GM20431 (cell line): ENCODE measurements around the gene PRDM13.
"Not testable (repeated sequence)": the region's sequence is repeated elsewhere in the genome, so short reads cannot be mapped to it uniquely, and the experiment has no call there.

Experiments used
- in situ Hi-C: fragments of 300-500 bp; cut with MseI, MboI; formaldehyde crosslinking; loops from one replicate; pipeline ENCODE4 v1.15.0; 2020; ENCODE audit warnings: low sequenced_read_pairs; ENCODE audit not compliant: unreplicated experiment

PRDM13 gene

GRCh38 chr6:99606656-99607415 is at the start of gene PRDM13:
TSS of gene PRDM13 (plus strand) at chr6:99606833. CDS start at chr6:99607035, 202 bp downstream.
- in situ Hi-C loops: no loop called here

GRCh38 chr6:99559057-99559456 is 47.6 kb upstream of the PRDM13 start:
- in situ Hi-C loops: no loop called here

GRCh38 chr6:99560668-99561067 is 46.0 kb upstream of the PRDM13 start:
- in situ Hi-C loops: no loop called here

- in situ Hi-C loops: no loop called here
Measured at GRCh38 chr6:99563056-99563723, 43.4 kb upstream of the PRDM13 start.

DNA sequence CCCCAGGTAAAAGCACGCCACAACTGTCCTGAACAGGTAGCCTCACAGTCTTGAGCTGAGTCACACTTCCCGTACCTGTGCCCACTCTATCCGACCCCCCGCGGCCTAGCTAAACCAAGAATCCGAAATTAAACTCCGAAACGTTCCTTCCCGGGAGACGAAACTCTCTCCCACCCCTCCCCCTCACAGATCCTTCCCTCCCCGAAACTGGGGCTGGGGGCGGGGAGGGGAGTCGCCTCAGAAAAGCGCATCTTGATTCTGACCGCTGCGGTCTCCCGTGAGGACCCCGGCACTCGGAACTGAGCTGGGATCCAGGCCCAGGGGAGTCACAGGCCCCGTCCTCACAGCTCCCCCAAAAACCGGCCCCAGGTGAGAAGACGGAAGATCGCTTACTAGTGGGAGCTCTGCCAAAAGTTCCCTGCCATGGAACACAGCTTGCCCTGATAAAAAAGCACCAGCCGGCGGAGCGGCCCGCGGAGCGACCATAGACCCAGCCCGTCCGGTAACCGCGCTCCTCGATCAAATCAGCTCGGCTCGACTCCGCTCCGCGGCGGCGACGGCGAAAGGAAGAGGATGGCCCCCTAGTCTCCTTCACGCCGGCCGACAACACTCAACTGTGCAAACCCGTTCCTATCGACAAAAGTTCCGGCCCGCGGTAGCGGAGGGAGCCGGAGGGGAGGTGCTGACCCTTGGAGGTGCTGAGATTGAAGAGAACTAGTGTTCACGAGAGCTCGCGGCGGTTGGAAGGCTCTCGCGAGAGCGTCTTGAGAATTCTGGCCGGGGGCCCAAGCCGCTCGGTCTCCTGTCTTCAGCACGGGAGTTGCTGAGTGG is 38.3 kb upstream of the PRDM13 start, which contains the start of gene CCNC:
CCNC (minus strand) TSS at position 558 of the 831 bp plus-strand sequence; CDS start at position 425, 133 bp downstream.
- in situ Hi-C loops: no loop called here

DNA sequence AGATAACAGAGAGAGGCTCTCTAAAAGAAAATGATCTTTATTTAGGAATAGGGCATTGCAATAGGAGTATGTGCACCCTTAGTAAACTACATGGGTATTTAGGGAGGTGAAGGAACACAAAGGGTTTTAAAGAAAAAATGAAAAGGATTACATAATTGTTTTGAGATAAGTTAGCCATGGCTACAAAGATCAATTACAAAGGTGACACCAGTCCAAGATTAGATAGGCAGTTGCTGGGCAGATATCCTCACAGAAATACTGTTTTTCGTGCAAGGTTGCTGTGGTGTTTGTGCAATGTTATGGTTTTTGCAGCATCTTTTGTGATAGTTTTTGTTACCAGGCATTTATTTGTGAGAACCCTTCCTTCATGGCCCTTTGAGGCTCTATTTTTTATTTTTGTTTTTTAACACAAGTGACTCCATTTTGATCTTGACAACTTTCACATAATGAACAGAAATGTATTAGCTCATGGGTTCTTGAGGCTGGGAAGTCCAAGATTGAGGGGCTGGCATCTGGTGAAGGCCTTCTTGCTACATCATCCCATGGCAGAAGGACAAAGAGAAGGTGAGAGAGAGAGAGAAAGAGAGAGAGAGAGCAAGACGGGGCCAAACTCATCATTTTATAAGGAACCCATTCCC is 32.5 kb upstream of the PRDM13 start:
- in situ Hi-C loops: no loop called here

GRCh38 chr6:99575544-99576227 is 30.9 kb upstream of the PRDM13 start:
- in situ Hi-C loops: no loop called here

- in situ Hi-C loops: no loop called here
Measured at GRCh38 chr6:99579781-99580180, 26.9 kb upstream of the PRDM13 start.

DNA sequence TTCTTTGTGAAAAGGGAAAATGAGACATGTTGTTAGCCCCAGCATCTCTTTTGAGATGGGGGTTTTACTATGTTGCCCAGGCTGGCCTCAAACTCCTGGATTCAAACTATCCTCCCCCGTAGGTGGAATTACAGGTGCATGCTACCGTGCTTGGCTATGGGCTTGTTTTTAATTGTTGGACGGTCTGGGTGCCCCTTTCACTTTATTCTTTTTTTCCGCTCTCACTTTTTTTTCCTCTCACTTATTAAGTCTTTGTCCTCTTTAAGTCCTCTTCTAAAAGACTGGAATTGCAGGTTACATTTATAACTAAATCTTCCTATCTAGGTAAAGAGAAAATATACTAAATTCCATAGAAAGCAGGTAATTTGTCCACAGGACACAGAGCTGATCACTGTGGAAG is 18.8 kb upstream of the PRDM13 start:
- in situ Hi-C loops: no loop called here

- in situ Hi-C loops: no loop called here
Measured at GRCh38 chr6:99588618-99589289, 17.9 kb upstream of the PRDM13 start.

GRCh38 chr6:99589290-99589672 is 17.4 kb upstream of the PRDM13 start:
- in situ Hi-C loops: no loop called here

DNA sequence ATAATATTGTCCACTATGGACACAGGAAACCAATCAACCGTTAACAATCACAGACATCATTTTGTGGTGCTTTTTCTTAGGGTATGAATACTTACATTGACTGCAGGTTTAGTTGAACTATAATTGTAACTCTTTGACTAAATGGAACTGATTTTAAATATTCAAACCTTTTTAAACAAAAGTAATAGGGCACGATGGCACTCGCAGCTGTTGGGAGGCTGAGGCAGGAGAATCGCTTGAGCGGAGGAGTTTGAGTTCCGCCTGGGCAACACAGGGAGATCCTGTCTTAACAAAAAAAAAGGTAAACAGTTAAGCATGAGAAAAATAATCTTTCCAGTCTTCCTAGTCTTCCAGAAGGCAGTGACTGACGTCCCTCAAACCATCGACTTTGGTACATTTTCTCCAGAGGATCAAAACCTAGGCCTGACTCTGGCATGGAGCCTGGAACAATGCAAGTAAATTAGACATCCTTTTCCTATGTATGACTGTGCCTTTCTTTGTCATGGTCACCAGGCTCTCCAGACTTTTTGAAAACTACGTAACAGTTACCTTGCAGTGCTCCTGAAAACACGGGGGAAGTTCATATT is 16.6 kb upstream of the PRDM13 start:
- in situ Hi-C loops: no loop called here

- in situ Hi-C loops: no loop called here
Measured at GRCh38 chr6:99590728-99591672, 15.6 kb upstream of the PRDM13 start.

- in situ Hi-C loops: no loop called here
Measured at GRCh38 chr6:99591673-99592364, 14.8 kb upstream of the PRDM13 start.

DNA sequence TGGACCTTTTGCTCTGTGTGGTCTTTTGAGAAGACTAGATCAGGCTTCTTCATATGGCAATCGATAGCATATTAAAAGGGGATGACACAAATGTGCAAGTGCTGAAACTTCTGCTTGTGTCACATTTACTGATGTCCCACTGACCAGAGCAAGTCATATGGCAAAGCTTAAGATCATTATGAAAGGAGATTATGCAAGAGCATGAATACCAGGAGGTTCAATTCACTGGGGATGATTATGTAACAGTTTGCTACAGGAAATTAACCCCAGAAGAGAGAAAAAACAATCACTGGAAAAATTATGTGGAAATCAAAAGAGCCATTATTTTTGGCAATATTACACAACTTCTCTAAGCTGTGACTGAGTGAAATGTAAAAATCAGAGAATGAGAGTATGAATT is 13.7 kb upstream of the PRDM13 start:
- in situ Hi-C loops: no loop called here

DNA sequence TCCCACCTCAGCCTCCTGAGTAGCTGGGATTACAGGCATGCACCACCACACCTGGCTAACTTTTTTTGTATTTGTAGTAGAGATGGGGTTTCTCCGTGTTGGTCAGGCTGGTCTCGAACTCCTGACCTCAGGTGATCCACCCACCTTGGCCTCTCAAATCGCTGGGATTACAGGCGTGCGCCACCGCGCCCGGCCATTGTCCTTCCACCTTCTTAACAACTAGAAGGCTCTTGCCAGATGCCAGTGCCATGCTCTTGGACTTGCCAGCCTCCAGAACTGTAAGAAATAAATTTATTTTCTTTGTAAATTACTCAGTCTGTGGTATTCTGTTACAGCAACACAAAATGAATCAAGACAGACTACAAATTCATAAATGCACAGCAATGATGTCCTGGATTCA is 11.9 kb upstream of the PRDM13 start:
- in situ Hi-C loops: not testable (repeated sequence)
